Neuron (in vitro differentiated cells): ENCODE results near the gene PRAMEF2.
"Not testable (repeated sequence)": the region's sequence is repeated elsewhere in the genome, so short reads cannot be mapped to it uniquely, and the experiment has no call there.

Source experiments
- H2AFZ ChIP-seq: one replicate; pipeline ENCODE4 v1.6.1; 2013; ENCODE audit warnings: low read depth, mild to moderate bottlenecking, inconsistent platforms, low read length, moderate library complexity
- H3K27me3 ChIP-seq: one replicate; pipeline ENCODE4 v1.6.1; 2013; ENCODE audit warnings: low read length; ENCODE audit not compliant: insufficient read depth
- H3K36me3 ChIP-seq: one replicate; pipeline ENCODE4 v1.6.1; 2013; ENCODE audit warnings: low read length; ENCODE audit not compliant: insufficient read depth
- H3K4me1 ChIP-seq: one replicate; pipeline ENCODE4 v1.6.1; 2013; ENCODE audit warnings: low read length; ENCODE audit not compliant: insufficient read depth
- H3K4me3 ChIP-seq: 2 replicates; pipeline ENCODE4 v1.5.1; 2013; ENCODE audit warnings: mild to moderate bottlenecking, low read length, moderate library complexity
- H3K9me3 ChIP-seq: one replicate; pipeline ENCODE4 v1.6.1; 2013; ENCODE audit warnings: low read length

Gene PRAMEF2, protein sequence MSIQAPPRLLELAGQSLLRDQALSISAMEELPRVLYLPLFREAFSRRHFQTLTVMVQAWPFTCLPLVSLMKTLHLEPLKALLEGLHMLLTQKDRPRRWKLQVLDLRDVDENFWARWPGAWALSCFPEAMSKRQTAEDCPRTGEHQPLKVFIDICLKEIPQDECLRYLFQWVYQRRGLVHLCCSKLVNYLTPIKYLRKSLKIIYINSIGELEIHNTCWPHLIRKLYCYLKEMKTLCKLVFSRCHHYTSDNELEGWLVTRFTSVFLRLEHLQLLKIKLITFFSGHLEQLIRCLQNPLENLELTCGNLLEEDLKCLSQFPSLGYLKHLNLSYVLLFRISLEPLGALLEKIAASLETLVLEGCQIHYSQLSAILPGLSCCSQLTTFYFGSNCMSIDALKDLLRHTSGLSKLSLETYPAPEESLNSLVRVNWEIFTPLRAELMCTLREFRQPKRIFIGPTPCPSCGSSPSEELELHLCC

GRCh38 chr1:12856786-12857185 is at the start of gene PRAMEF2:
Gene PRAMEF2, plus strand, starts transcription at chr1:12857086. Its CDS starts 1,924 bp downstream, at chr1:12859010.
- not testable (repeated sequence) for H3K9me3 ChIP-seq, H3K36me3 ChIP-seq, H3K4me3 ChIP-seq, H2AFZ ChIP-seq, H3K27me3 ChIP-seq, H3K4me1 ChIP-seq

DNA sequence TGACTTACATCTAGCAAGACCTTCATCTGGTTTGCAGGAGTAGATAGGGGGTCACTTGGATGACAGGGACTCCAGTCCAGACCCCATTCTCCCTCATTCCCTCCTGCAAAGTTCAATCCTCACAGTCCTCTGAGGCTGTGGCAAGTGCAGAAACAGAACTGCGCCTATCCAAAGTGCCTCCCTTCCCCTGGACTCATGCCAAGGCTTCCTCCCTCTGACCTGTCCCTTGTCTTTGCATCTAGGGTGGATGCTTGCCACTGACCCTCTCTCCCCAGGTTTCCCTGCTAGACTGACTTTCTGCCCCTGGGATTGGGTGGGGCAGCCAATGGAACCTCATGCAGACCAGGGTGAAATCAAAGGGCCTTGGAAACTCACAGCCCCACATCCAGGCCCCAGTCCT is 47.0 kb upstream of the PRAMEF2 start:
- H3K36me3 ChIP-seq = no peaks in the 10 kb centered on the region
- no peaks in the 10 kb centered on the region for H3K4me1 ChIP-seq
- H2AFZ ChIP-seq = no peak overlapping the region
- H3K27me3 ChIP-seq = no peaks in the 10 kb centered on the region
- no peaks in the 10 kb centered on the region for H3K9me3 ChIP-seq
- no peak overlapping the region for H3K4me3 ChIP-seq

GRCh38 chr1:12810691-12811408 is 46.0 kb upstream of the PRAMEF2 start:
- H2AFZ ChIP-seq = no peak overlapping the region
- H3K27me3 ChIP-seq = no peaks in the 10 kb centered on the region
- no peaks in the 10 kb centered on the region for H3K36me3 ChIP-seq
- no peak overlapping the region for H3K4me3 ChIP-seq
- H3K4me1 ChIP-seq = no peaks in the 10 kb centered on the region
- no peaks in the 10 kb centered on the region for H3K9me3 ChIP-seq

DNA sequence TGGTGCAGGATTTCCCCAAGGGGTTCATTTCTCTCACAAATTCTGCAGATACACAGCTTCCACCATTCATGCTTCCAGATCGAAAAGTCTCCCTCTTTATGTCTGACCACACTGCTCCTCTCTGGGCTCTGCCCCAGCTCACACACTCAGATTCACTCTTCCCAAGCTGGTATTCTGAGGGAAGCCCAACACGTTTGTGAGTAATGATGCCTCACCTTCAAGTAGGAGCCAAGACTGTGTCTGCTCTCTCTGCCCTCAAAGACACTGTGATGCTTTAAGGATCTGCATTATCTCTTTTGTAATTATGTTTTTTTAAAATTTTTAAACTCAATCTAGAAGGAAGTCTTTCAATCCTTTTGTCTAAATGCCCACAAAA is 45.5 kb upstream of the PRAMEF2 start:
- Histone ChIP-seq H3K36me3 (no peaks in the 10 kb centered on the region), H3K27me3 (no peaks in the 10 kb centered on the region), H3K9me3 (no peaks in the 10 kb centered on the region), H3K4me1 (no peaks in the 10 kb centered on the region), H2AFZ (no peak overlapping the region), H3K4me3 (no peak overlapping the region)

- H3K4me1 ChIP-seq, H3K9me3 ChIP-seq, H2AFZ ChIP-seq, H3K4me3 ChIP-seq, H3K27me3 ChIP-seq, H3K36me3 ChIP-seq: not testable (repeated sequence)
Measured at GRCh38 chr1:12819061-12819460, 37.8 kb upstream of the PRAMEF2 start.

GRCh38 chr1:12831310-12831709 is 25.6 kb upstream of the PRAMEF2 start, which contains the start of gene PRAMEF11:
Gene PRAMEF11, minus strand, starts transcription at chr1:12831410. Its CDS starts 2,621 bp downstream, at chr1:12828789.
- H3K27me3 ChIP-seq, H3K4me3 ChIP-seq, H3K9me3 ChIP-seq, H3K4me1 ChIP-seq, H3K36me3 ChIP-seq, H2AFZ ChIP-seq: not testable (repeated sequence)

DNA sequence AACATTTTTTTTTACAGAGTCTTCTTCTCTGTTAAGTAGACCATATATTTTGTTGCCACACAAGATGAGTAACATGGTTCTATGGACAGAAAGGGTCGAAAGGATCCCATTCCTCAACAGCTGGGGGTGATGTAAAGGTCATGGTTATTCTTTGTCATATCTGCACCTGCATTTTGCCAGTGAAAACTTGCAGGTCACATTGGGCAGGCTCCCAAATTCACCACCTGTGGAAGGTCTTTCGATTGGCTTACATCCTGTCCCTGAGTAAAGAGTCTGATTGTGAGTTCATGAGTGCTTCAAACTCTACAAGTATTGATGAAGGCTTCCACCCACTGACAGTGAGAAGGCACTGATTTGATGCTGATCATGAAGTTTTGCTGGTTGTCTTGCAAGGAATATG is 23.6 kb upstream of the PRAMEF2 start:
- not testable (repeated sequence) for H3K9me3 ChIP-seq, H3K4me1 ChIP-seq, H3K36me3 ChIP-seq, H3K27me3 ChIP-seq, H2AFZ ChIP-seq, H3K4me3 ChIP-seq

- not testable (repeated sequence) for H3K4me1 ChIP-seq, H3K4me3 ChIP-seq, H2AFZ ChIP-seq, H3K36me3 ChIP-seq, H3K9me3 ChIP-seq, H3K27me3 ChIP-seq
Measured at GRCh38 chr1:12848620-12849019, 8.3 kb upstream of the PRAMEF2 start, which contains the start of gene HNRNPCL1. Gene HNRNPCL1, minus strand, starts transcription at chr1:12848720. Its CDS starts 431 bp downstream, at chr1:12848289.

DNA sequence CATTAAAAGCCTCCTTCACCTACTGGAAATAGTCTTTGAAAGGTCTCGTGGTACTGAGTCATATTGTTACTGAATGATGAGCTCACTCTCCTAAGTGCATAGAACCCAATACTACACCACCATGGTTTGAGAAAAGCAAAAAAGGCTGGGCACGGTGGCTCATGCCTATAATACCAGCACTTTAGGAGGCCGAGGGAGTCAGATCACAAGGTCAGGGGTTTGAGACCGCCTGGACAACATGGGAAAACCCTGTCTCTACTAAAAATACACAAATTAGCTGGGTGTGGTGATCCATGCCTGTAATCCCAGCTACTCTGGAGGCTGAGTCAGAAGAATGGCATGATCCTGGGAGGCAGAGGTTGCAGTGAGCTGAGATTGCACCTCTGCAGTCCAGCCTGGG is 5.1 kb upstream of the PRAMEF2 start:
- Histone ChIP-seq H3K9me3 (no peaks in the 10 kb centered on the region), H3K4me3 (no peak overlapping the region), H3K4me1 (no peaks in the 10 kb centered on the region), H3K36me3 (no peaks in the 10 kb centered on the region), H2AFZ (no peak overlapping the region), H3K27me3 (peaks cover 2% of the 10 kb centered on the region)

DNA sequence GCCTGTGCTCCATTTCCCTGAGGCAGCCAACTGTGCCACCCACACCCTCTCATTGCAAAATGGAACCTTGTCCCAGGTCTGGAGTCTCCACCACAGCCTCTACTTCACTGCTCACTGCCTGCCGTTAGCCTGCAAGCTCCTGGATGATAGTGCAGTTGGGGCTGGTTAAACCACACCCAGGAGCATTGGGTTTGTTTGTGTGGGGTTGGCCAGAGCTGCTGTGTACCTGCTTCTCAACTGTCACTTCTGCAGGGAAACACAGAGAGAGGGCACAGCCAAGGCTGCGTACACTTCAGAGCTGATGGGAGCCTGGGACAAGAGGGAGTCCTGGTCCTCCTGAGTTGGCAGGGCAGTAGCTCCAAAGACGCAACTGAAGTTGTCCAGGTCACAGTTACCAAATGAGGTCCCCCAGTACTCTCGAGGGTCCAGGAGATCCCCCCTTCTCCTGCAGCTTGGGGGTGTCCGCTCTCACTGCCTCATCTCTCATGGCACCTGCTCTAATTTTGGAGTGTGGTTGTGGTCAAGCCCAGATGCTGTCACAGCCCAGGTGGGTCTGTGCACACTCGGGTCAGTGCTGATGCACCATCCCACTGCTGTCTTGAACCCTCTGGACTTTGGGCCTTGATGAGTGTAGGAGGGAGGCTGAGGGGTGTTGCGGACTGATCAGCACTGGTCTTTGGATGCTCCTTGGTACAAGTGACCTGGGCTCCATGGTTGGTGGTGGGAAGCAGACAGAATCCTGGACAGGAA is 6.4 kb downstream of the PRAMEF2 start:
- H3K4me1 ChIP-seq, H3K4me3 ChIP-seq, H3K27me3 ChIP-seq, H3K36me3 ChIP-seq, H2AFZ ChIP-seq, H3K9me3 ChIP-seq: not testable (repeated sequence)

DNA sequence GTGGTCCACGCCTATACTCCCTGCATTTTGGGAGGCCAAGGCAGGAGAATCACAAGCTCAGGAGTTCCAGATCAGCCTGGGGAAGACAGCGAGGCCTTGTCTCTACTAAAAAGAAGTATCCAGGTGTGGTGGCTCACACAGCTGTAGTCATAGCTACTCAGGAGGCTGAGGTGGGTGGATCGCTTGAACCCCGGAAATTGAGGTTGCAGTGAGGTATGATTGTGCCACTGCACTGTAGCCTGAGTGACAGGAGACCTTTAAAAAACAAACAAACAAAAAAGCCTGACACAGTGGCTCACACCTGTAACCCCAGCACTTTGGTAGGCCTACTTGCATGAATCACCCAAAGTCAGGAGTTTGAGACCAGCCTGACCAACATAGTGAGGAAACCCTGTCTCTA is 21.6 kb downstream of the PRAMEF2 start:
- H3K27me3 ChIP-seq, H3K4me1 ChIP-seq, H3K36me3 ChIP-seq, H3K4me3 ChIP-seq, H3K9me3 ChIP-seq, H2AFZ ChIP-seq: not testable (repeated sequence)

DNA sequence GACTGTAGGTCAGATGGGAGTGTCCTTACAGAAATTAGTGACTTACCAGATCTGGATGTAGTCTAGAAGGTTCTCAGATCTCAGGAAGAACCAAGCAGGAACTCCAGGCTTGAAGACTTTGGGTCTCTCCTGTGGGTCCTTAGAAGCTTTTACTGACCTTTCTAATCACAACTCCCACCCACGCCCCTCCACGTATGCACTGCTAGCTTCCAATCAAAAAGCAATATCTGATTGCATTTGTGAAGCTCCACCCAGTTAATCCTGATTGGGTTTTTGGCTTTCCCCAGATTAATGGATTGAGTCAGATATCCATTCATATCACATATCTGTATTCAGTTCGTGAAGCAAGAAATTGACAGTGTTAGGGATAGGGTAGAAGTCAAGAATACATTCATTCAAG is 29.2 kb downstream of the PRAMEF2 start, which contains the start of gene PRAMEF4:
TSS of gene PRAMEF4 (minus strand) at position 101 of the 400 bp plus-strand sequence. CDS start 2,807 bp downstream, outside the sequence.
- not testable (repeated sequence) for H2AFZ ChIP-seq, H3K4me3 ChIP-seq, H3K36me3 ChIP-seq, H3K27me3 ChIP-seq, H3K9me3 ChIP-seq, H3K4me1 ChIP-seq

- H3K36me3 ChIP-seq, H3K9me3 ChIP-seq, H3K4me3 ChIP-seq, H3K27me3 ChIP-seq, H3K4me1 ChIP-seq, H2AFZ ChIP-seq: not testable (repeated sequence)
Measured at GRCh38 chr1:12898170-12898569, 41.3 kb downstream of the PRAMEF2 start, which contains the start of gene PRAMEF10. Gene PRAMEF10, minus strand, starts transcription at chr1:12898270. Its CDS starts 2,423 bp downstream, at chr1:12895847.
